HG03521 (cell line): Measurements from ENCODE around the gene KIF4A.
"Not testable (repeated sequence)": the region's sequence is repeated elsewhere in the genome, so short reads cannot be mapped to it uniquely, and the experiment has no call there.

Experiments
- ATAC-seq: cut with Tn5 transposase; IDR thresholded peaks from one replicate; pipeline ENCODE4 v1.9.1; 2021; ENCODE audit warnings: mild to moderate bottlenecking, moderate library complexity; ENCODE audit not compliant: unreplicated experiment

KIF4A gene

GRCh38 chrX:70386235-70386634 lies 96.3 kb downstream of the KIF4A start:
- no peak for ATAC-seq

- ATAC-seq = no peak
Observed at GRCh38 chrX:70398899-70399298, 109.0 kb downstream of the KIF4A start.

GRCh38 chrX:70400181-70400580 lies 110.3 kb downstream of the KIF4A start:
- ATAC-seq = not testable (repeated sequence)

GRCh38 chrX:70402721-70403120 lies 112.8 kb downstream of the KIF4A start:
- no peak for ATAC-seq

GRCh38 chrX:70405003-70405402 lies 115.1 kb downstream of the KIF4A start:
- no peak for ATAC-seq

GRCh38 chrX:70410921-70411320 lies 121.0 kb downstream of the KIF4A start:
- ATAC-seq = no peak

GRCh38 chrX:70411475-70411874 lies 121.6 kb downstream of the KIF4A start:
- no peak for ATAC-seq

- ATAC-seq = no peak
Observed at GRCh38 chrX:70421618-70422017, 131.7 kb downstream of the KIF4A start.

- ATAC-seq = no peak
Observed at GRCh38 chrX:70422851-70423341, 133.0 kb downstream of the KIF4A start, which contains the start of gene GDPD2. Gene GDPD2, plus strand, starts transcription at chrX:70423314. Its CDS starts 1,671 bp downstream, at chrX:70424985.

GRCh38 chrX:70423936-70424675 lies 134.2 kb downstream of the KIF4A start:
- no peak for ATAC-seq

- ATAC-seq = no peak
Observed at GRCh38 chrX:70424801-70425200, 134.9 kb downstream of the KIF4A start.

- ATAC-seq = no peak
Observed at GRCh38 chrX:70426286-70427278, 136.7 kb downstream of the KIF4A start.

GRCh38 chrX:70427365-70427764 lies 137.5 kb downstream of the KIF4A start:
- no peak for ATAC-seq

GRCh38 chrX:70429759-70430158 lies 139.9 kb downstream of the KIF4A start:
- no peak for ATAC-seq

- ATAC-seq = no peak
Observed at GRCh38 chrX:70432936-70433847, 143.3 kb downstream of the KIF4A start.

- peak; percentile 75 for ATAC-seq
Observed at GRCh38 chrX:70433848-70434351, 144.0 kb downstream of the KIF4A start.

- ATAC-seq = peak; percentile 52
Observed at GRCh38 chrX:70434352-70434866, 144.5 kb downstream of the KIF4A start.

GRCh38 chrX:70434914-70435586 lies 145.1 kb downstream of the KIF4A start:
- ATAC-seq = no peak

GRCh38 chrX:70436343-70436742 lies 146.4 kb downstream of the KIF4A start:
- no peak for ATAC-seq
